ENCODE results near the gene SSTR1.
"Not testable (repeated sequence)": the region's sequence is repeated elsewhere in the genome, so short reads cannot be mapped to it uniquely, and the experiment has no call there.

Gene SSTR1

DNA sequence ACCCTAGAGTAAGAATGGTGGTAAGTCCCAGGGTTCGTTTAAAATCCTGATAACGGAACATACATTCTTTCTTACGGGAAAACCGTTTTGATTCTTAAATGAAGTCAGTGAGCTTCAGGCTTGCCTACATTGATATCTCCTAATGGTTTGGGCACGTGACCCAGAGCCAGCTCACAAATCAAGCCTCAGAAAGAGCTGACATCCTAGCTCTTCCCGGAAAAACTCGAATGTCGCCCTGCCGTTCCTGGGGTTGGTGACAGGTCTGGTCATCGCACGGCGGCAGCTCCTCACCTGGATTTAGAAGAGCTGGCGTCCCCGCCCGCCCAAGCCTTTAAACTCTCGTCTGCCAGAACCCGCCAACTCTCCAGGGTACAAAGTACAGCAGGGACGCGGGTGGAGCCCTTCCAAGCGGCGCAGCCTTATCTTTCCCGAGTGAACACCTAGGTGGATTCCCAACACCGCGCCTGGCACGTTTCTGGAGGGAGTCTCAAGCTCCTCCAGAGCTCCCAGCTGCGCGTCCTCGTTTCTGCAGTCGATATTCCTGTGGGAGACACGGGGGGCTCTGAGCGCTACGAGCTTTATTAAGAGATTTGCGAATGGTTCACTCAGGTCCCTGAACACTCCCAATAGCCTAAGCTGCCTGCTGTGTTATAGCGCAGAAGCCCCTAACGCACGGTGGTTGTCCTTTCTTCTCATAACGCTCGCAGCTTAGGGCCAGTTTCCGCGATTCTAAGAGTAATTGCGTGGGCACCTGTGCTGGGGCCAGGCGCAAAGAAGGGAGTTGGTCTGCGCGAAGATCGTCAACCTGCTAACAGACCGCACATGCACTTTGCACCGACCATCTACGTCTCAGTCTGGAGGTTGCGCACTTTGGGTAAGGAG is at the start of gene SSTR1:
Gene SSTR1 (plus strand): TSS at position 169 of the 882 bp plus-strand sequence. CDS start 1,486 bp downstream, outside the sequence.
- no peak for DNase-seq

GRCh38 chr14:38158468-38158867 is 49.2 kb upstream of the SSTR1 start:
- DNase-seq = no peak

- no peak for DNase-seq
Observed at GRCh38 chr14:38168416-38168815, 39.3 kb upstream of the SSTR1 start.

DNA sequence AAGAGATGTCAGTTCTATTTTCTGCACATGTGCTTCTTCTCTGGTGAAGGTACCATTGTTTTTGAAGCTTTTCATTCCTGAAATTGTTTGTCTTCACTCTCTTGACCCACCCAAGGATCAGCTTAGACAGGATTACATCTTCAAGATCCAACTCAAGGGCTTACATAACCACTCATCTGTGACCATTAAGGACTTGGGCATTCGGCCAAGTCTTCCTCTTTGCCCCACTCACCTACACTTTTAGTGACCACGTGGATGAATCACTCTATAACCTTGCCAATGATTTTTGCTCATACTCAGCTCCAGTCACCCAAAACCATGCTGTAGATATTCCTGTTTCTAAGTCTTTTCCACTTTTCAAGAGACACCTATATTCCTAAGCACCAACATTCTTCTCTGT is 36.5 kb upstream of the SSTR1 start:
- DNase-seq = no peak

GRCh38 chr14:38174711-38175110 is 33.0 kb upstream of the SSTR1 start:
- DNase-seq = no peak

DNA sequence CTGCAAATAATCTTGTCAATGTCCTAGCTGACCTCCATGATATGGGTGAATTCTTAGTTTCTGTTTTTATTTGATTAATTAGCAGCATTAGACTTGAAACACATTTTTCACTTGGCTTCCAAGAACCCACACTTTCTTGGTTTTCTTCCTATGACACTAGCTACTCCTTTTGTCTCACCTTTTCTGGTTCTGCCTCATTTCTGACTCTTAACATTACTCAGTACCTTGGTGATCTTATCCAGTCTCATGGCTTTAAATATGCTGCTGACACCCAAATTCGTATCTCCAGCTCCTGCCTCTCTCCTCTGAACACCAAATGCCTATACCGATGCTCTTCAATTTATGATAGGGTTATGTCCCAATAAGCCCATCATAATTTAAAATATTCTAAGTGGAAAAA is 32.0 kb upstream of the SSTR1 start:
- no peak for DNase-seq

GRCh38 chr14:38176379-38176778 is 31.3 kb upstream of the SSTR1 start:
- no peak for DNase-seq

DNA sequence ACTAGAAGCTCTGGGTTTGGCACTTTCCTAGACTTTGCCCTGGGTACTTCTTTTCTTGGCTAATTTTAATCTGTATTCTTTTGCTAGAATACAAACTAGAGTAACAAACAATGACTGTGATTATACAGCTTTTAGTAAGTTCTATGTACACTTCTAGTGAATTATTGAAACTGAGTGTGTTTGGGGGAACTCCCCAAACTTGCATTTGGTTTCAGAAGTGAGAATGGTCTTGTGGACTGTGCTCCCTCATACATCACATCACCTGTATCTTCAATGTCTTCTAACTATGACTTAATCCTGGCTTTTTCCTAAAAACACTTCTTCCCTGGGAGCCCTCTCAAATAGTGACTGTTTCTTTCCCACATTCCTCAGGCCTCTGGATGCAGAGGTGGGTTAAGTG is 23.6 kb upstream of the SSTR1 start:
- no peak for DNase-seq

DNA sequence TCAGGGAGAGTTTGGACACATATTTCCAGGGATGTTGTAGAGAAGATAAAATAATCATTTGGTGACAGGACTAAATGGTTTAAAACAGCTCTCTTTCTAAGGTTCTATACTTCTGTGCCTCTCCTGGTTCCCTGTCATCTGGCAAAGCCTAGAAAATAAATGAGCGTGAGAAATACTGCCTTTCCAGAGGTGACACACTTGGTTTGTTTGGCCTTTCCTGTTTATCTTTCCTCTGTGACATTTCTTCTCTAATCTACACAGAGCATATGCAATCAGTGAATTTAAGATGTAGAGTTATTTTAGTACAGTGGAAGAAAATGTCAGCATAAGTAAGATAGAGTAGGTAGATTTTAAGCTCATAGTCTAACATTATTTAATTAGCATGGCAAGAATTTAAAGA is 22.0 kb upstream of the SSTR1 start:
- DNase-seq = no peak

- DNase-seq = no peak
Observed at GRCh38 chr14:38186216-38186615, 21.5 kb upstream of the SSTR1 start.

DNA sequence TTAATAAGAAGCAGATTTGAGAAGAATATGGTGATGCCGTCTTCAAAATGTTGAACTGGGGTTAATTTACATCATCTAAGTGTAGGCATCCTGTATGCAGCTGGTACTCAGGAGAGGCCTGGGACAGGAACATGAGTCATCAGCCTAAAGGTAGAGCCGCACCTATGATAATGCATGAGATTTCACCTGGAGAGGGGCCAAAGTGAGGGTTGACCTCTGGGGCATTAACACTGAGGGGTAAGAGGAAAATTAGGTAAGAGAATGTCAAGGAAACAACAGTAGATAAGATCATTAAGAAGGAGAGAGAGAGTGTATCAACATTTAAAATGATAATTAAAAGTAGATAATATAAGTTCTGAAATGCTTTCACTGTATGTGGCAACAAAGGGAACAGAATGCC is 20.2 kb upstream of the SSTR1 start:
- no peak for DNase-seq

DNA sequence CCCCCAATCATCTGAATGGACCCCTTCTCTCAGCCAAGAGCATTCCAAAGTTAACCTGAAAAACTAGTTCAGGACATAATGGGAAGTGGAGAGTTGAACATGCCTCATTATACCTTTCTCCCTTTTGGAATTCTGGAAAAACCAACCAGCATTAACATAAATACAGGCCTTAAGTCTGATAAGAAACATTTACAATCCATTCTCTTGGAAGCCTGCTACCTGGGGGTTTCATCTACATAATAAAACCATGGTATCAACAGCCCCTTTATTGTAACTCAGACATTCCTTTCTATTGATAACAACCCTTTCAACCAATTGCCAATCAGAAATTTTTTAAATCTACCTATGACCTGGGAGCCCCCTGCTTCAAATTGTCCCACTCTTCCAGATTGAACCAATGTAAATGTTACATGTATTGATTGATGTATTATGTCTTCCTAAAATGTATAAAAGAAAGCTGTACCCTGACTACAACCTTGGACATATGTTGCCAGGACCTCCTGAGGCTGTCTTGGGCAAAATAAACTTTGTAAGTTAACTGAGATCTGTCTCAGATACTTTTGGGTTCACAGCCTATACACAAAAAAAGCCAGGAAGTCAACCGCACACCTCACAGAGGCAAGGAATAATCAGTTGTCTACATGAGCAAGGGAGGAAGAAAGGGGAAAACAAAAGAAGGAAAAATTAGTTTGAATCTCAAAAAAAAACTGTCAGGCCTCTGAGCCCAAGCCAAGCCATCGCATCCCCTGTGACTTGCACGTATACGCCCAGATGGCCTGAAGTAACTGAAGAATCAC is 17.6 kb upstream of the SSTR1 start:
- no peak for DNase-seq

DNA sequence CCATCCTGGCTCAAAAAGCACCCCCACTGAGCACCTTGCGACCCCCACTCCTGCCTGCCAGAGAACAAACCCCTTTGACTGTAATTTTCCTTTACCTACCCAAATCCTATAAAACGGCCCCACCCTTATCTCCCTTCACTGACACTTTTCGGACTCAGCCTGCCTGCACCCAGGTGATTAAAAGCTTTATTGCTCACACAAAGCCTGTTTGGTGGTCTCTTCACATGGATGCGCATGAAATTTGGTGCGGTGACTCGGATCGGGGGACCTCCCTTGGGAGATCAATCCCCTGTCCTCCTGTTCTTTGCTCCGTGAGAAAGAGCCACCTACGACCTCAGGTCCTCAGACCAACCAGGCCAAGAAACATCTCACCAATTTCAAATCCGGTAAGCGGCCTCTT is 16.9 kb upstream of the SSTR1 start:
- DNase-seq = not testable (repeated sequence)

GRCh38 chr14:38191491-38191890 is 16.2 kb upstream of the SSTR1 start:
- not testable (repeated sequence) for DNase-seq

DNA sequence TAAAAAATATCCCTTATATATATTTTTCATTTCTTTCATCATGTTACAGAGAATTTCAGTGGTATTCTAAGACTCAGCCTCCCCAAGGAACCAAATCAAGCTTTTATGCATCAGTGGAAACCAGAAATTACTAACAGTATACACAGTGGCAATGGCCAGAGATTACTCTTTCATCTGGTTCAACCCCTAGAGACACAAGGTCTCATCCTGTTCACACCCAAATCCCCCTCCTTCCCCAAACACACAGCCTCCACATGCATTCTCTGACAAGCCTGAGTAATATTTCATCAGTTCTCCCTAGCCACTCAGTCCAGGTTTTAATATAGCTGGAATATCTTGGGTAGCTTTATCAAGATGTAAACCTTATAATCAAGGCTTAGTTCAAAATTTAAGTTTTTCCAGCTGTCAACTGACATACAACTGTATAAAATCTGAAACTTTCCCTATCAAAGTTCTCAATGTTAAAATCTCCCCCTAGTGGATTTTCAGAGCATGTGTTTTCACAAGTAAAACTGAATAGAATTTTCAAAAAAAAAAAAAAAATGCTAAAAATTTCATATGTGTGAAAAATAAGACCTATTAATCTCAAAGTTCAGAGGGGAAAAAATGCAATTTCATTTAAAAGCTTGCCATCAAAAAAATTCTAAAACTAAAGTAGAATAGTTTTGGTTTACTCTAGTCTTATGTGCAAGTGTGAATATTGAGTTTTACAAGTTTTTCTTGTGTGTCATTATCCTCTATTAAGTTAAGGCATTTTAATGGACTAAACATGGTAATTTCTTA is 10.5 kb upstream of the SSTR1 start:
- DNase-seq = no peak

GRCh38 chr14:38197784-38198335 is 9.8 kb upstream of the SSTR1 start:
- no peak for DNase-seq

DNA sequence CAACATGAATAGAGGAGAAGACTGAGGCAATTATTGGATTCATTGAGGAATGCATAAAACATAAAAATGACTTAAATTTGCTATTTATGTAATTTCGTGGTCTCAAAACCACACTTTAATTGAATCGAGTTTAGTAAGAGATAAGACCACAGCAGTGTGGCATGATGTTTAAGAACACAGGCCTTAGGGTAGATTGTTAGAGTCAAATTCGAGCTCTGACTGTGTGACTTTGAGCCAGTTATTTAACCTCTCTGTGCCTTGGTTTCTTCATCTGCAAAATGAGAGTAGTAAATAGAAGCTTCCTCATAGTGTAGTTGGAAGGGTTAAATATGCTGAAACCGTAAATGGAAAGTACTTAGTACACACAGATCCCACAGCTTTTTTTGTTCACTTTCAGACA is 9.3 kb upstream of the SSTR1 start:
- DNase-seq = no peak

DNA sequence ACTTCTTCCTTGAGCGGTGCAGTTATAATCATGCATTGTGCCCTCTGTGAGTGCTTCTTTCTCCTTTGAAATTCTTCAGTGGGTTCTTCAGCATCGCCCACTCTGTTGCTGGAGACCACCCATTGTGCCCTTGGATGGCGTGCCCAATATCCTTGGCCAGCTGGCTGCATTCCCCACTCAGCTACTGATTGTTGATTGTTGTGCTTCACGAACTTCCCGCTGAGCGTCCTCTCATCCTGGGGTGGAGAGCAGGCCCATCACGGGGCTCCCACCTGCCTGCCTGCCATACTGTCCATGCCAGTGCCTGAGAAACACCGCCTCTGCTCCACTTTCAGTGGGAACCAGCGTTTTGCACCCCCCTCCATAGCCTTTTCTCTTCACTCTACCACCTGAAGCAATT is 8.6 kb upstream of the SSTR1 start:
- DNase-seq = no peak

GRCh38 chr14:38199739-38200138 is 8.0 kb upstream of the SSTR1 start:
- no peak for DNase-seq

DNA sequence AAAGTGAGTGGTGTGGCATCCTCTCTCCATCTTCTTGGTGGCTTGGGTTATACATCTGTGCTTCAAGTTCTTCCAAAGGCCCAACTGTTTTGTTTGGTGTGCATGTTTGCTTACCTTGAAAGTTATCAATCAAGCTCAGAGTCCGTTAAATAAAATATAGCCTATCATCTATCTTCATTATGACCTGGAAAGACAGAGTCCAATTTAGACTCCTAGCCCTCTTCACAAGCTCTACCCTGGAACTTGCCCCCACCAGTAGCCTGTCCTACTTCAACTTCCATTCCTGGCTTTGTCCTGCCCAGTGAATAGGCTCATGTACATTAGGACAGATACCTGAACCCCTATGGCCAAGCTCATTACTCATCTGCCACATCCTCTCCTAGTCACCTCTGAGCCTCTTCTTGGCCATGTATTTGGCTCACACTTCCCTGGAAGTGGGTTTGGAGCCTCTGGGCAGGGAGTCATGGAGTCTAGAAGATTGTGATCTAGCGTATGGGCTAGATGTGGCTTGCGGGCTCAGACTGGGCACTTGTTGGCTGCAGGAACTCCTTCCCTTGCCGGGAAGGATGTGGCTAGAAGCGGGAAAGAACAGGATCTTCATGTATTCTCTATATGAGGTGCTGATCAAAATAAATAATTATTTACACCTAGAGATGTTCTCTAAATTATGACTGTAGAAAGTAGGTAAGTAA is 6.4 kb upstream of the SSTR1 start:
- DNase-seq = no peak

GRCh38 chr14:38202444-38203191 is 5.1 kb upstream of the SSTR1 start:
- no peak for DNase-seq
